Neural cell (in vitro differentiated cells): ENCODE measurements around the gene MYOG.

Experiments
- POLR2AphosphoS5 ChIP-seq: IDR thresholded peaks from 2 replicates; pipeline ENCODE4 v1.6.1; 2012
- RAD21 ChIP-seq: fragments of 450-650 bp; conservative IDR thresholded peaks from 2 replicates; pipeline ENCODE4 v1.6.1; 2014; ENCODE audit warnings: antibody characterized with exemption, mild to moderate bottlenecking, moderate library complexity
- TF ChIP-seq, protein P1 (sequence below): fragments of 450-650 bp; IDR thresholded peaks from 2 replicates; pipeline ENCODE4 v1.5.1; 2014; ENCODE audit warnings: antibody characterized with exemption, mild to moderate bottlenecking, moderate library complexity; ENCODE audit not compliant: poor library complexity, severe bottlenecking
- TF ChIP-seq, protein P2 (sequence below): IDR thresholded peaks from 2 replicates; pipeline ENCODE4 v1.6.1; 2012; ENCODE audit warnings: borderline replicate concordance

DNA sequence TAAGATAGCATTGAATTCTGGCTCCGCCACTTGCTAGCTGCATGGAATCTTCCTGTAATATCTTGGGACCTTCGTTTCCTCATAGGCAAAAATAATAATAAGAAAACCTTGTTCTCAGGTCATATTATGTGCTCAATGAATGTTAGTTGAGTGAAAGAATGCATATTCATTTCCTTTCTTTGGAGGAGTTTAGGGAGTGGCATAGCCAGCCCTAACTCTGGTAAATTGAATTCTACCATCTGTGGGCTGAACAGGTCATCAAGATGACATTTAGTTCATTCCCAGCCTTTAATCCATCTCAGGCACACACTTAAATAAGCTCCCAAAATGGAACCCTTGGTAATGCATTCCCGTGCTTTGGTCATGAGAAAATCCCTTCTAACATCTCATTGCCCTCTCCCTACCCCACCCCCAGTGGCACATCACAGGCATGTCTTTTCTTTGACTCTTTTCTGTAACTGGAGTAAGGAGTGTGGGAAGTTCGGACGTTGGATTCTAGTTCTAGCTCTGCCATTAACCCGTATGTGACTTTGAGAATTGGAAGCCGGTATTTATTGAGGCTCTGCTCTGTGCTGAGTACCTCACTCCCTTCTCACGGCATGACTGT is 13.2 kb upstream of the MYOG start:
- TF ChIP-seq, protein P1, sequence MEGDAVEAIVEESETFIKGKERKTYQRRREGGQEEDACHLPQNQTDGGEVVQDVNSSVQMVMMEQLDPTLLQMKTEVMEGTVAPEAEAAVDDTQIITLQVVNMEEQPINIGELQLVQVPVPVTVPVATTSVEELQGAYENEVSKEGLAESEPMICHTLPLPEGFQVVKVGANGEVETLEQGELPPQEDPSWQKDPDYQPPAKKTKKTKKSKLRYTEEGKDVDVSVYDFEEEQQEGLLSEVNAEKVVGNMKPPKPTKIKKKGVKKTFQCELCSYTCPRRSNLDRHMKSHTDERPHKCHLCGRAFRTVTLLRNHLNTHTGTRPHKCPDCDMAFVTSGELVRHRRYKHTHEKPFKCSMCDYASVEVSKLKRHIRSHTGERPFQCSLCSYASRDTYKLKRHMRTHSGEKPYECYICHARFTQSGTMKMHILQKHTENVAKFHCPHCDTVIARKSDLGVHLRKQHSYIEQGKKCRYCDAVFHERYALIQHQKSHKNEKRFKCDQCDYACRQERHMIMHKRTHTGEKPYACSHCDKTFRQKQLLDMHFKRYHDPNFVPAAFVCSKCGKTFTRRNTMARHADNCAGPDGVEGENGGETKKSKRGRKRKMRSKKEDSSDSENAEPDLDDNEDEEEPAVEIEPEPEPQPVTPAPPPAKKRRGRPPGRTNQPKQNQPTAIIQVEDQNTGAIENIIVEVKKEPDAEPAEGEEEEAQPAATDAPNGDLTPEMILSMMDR: no peak
- no peak for TF ChIP-seq RAD21
- no peak for TF ChIP-seq POLR2AphosphoS5
- TF ChIP-seq, protein P2, sequence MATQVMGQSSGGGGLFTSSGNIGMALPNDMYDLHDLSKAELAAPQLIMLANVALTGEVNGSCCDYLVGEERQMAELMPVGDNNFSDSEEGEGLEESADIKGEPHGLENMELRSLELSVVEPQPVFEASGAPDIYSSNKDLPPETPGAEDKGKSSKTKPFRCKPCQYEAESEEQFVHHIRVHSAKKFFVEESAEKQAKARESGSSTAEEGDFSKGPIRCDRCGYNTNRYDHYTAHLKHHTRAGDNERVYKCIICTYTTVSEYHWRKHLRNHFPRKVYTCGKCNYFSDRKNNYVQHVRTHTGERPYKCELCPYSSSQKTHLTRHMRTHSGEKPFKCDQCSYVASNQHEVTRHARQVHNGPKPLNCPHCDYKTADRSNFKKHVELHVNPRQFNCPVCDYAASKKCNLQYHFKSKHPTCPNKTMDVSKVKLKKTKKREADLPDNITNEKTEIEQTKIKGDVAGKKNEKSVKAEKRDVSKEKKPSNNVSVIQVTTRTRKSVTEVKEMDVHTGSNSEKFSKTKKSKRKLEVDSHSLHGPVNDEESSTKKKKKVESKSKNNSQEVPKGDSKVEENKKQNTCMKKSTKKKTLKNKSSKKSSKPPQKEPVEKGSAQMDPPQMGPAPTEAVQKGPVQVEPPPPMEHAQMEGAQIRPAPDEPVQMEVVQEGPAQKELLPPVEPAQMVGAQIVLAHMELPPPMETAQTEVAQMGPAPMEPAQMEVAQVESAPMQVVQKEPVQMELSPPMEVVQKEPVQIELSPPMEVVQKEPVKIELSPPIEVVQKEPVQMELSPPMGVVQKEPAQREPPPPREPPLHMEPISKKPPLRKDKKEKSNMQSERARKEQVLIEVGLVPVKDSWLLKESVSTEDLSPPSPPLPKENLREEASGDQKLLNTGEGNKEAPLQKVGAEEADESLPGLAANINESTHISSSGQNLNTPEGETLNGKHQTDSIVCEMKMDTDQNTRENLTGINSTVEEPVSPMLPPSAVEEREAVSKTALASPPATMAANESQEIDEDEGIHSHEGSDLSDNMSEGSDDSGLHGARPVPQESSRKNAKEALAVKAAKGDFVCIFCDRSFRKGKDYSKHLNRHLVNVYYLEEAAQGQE: no peak
